Activated gamma-delta T cell (primary cell): ENCODE measurements around the gene MED27.
"Not testable (repeated sequence)": the region's sequence is repeated elsewhere in the genome, so short reads cannot be mapped to it uniquely, and the experiment has no call there.

ENCODE experiments used
- DNase-seq: peaks from one replicate; lab custom pipeline; 2025; lab: John Stamatoyannopoulos, UW

MED27 gene

DNA sequence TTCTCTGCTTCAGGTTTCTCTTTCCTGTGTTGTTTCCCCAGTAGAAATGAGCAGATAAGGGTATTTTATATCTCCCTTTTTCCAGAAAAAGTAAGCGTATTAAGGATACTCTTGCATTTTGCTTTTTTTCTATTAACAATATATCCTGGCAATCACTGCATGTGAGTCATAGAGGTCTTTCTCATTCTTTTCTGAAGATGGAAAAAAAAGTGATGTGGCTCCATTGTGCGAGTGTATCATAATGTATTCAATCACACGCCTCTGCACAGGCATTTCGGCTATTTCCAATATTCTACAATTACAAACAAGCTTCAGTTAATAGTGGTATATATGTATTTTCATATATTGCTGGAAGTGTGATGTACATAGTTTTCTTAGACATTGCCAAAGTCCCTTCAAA is 155.9 kb downstream of the MED27 start:
- no peak for DNase-seq

DNA sequence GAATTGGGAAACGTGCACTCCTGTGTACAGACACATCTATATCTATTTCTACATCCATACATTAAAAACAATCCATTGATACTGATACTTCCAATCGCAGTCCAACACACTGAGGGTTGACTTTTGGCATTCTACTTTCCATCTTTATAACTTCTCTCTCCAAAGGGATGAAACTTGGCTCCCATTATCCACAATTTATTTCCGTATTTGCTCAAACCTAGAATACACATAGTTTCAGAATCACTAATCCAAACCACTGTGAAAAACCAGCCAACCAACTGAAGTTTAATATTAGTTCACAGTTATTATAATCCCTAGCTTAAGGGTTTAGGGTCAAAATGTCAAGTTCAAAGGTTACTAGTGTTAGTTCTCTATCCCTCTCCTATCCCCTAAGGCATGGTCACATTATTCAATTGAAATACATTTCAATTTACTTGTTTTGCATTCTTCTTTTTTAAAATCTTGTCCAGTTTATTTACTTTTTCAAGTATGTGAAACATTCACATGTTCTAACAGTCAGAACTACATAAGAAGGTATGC is 156.5 kb downstream of the MED27 start:
- no peak for DNase-seq

DNA sequence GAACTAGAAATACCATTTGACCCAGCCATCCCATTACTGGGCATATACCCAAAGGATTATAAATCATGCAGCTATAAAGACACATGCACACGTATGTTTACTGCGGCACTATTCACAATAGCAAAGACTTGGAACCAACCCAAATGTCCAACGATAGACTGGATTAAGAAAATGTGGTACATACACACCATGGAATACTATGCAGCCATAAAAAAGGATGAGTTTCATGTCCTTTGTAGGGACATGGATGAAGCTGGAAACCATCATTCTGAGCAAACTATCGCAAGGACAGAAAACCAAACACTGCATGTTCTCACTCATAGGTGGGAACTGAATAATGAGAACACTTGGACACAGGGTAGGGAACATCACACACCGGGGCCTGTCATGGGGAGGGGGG is 158.0 kb downstream of the MED27 start:
- DNase-seq: not testable (repeated sequence)

DNA sequence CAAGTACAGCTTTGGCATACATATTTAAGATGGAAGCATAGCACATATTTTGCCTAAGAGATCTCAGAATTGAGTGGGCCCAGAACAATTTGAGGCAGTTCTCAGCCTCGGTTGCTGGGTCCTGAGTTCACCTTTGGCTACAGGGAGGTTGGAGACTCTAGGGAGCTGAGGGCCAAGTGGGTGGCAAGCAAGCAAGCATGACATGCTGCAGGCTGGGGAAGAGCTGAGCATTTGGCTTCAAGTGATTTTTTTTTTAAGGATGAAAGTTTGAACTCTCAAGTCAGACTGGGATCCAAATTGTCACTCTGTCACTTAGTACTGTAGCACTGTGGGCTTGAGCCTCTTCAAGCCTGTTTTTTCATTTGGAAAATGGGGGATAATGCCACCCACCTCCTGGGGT is 160.5 kb downstream of the MED27 start:
- no peak for DNase-seq

DNA sequence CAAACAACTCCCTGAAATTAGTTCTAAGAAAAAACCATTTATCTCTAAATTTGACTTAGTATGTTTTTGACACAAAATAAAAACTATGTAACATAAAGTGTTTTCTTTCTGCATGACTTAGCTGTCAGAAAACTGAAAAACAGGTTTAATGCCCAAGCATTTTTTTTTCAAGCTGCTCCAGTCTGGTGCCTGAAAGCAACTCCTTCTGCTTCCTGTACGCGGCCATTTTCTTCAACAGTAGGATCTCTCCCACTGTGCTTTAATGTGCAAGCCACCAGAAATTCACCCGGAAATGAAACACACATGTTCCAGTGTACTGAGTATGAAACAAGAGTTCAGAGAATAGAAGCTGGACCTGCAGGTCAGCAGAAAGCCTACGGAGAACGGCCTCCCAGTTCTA is 161.2 kb downstream of the MED27 start:
- DNase-seq: no peak

DNA sequence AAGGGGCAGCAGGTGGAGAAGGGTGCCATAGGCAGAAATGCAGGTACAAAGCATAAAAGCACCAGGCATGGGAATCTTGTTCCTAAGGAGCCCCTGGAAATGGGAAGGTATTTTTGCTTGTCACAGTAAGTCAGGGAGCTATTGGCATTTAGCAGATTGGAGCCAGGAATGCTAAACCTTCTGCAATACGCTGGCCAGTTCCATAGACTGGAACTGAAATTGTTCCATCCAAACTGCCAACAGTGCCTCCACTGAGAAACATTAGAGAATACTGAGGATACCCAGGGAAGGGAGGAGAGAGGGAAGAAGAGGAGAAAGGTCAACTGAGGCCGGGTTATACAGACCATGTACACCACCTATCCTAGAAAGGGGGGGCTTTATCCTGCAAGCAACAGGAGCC is 162.7 kb downstream of the MED27 start:
- DNase-seq: no peak

DNA sequence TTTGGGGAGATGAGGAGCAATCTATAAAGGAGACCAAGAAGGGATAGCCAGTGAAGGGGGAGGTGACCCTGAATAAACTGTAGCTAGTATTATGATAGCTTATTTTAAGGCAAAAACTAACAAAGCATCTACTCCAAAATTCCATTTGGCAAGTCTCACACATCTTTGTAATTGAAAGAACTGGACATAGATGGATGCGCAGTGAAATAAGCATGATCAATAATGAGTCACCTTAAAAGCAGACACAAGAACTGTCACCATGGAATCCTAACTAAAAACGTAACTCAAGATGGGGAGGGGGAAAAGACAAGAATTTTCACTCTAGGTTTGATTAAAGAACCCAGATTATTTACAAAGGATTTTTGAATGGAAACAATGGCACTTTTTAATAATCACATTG is 164.5 kb downstream of the MED27 start:
- no peak for DNase-seq

DNA sequence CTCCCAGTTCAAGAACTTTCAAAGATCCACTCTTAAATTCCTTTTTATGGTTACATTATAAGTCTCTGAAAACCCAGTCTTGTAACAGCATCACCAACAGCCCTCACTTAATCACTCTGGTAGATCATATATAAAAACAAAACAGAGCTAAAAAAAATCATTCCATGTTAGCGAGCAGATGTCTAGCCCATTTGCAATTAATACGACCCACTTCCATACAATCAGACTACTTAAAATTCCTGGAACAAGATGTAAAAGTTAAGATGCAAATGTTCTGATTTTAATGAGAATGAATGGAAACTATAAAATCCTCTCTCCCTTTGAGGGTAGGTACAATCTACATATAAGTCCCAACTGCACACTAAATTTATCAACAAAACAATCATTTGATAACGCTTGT is 167.0 kb downstream of the MED27 start:
- DNase-seq: no peak

DNA sequence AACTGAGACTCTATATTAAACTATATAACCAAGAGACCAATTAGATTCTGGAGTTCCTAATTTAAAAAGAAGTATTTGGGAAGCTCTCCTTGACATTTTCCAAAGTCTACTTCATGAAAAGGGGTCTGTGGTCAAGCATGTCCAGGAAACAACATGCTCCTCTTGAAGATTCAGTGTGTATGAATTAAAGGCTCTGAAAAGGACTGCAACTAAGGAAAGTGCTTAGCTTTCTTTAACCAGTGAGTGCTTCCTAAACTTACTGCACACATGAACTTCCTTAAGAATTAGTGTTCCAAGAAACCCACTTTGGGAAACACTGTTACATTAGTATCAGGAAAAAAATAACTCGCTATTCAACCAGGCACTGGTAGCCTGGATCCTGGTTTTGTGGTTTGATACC is 167.6 kb downstream of the MED27 start:
- no peak for DNase-seq

DNA sequence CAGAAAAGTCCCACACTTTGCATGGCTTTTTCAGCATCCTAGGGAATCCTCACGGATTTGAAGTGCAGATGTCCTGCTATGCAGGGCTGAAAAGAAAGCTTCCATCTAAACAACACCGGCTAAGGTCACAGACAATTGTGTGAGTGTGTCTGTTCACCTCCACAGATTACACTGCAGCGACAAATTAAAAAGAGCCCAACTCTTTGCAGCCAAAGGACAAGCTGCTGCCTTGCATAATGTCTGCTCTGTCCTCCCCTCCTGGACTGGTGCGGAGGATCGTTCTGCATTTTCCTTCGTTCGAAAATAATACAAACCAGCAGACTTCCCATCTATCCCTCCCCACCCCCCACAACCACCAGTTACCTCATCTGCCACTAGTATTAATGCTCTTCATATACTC is 169.1 kb downstream of the MED27 start:
- no peak for DNase-seq

DNA sequence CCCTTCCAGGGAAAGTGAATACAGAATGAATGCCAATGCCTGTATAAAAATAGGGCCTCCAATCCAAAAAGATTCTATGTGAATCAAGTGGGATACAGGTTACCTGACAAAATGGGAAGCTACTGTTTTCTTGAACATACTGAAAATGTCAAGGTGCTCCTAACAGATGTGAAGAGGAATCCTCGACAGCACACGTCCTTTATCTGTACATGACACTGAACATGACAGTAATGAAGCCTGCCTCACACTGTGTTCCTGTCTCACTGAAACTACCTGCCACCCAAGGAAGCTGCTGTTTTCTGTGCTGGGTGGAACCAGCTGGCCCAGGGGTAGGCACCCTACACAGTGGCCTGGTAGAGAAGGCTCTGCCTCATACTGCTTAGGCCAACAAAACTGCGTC is 174.5 kb downstream of the MED27 start:
- DNase-seq: no peak

DNA sequence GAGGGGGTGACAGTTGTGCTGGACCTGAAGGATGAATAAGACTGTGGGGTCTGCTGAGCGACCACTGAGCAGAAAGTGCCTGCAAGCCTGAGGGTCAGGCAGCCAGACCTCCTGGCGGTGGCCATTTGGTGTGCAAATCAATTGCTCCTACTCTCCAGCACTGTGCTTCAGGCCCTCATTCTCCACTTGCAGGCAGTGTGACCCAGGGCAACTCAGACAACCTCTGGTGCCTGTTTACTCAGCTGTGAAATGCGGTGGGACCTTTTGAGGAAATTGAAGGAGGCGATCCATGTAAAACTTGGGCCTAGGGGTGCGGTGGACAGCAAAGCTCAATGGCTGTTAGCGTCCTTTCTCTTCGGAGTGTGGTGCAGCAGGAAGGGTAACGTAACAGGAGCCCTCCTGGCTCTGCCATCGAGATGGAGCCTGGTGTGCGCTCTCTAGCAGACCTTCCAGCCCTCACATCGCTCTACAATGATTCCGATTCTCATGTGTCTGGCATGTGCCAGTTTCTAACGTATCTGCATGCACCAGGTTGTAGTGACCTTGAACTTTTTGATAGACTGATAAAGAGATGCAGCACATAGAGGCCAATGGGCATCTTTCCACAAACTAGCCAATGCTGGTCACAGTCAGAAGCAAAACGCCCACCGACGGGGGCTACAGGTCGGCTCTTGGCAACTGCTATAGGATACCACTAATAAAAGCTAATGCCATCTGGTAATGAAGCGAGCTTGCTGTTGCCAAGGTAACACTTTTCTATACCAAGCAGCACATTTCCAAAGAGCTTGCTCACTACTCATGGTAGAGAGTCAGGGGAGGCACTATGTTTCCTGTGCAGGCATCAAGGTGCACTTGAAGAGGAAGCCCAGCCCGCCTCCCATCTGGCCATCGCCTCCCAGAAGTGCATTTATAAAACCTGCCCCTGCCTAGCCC is 180.1 kb downstream of the MED27 start:
- no peak for DNase-seq

DNA sequence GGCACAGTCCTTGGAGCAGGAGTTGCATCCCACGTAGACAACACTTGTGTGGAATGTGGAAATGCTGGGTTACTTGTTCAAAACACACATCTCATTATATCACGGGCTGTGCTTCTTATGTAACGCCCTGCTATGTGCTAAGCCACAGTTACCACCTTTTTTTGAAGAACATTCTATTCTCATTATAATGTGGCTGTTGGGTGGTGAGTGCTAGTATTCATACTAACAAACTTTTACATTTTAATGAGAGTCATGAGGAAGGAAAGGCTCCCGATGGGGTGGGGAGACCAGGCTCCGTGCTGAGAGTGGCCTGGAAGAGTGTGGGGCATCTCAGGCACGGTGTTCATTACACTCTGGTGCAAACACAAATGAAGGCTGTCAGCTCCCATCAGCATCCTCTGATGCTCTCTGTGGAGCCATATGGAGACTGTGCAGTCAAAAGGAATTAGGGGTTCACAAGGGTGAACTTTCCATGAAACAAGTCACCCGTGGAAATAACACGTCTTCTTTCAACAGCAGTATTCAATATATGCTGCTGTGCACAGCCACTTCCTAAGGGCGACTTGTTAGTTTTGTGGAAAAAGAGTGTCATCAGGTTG is 186.7 kb downstream of the MED27 start:
- DNase-seq: no peak

DNA sequence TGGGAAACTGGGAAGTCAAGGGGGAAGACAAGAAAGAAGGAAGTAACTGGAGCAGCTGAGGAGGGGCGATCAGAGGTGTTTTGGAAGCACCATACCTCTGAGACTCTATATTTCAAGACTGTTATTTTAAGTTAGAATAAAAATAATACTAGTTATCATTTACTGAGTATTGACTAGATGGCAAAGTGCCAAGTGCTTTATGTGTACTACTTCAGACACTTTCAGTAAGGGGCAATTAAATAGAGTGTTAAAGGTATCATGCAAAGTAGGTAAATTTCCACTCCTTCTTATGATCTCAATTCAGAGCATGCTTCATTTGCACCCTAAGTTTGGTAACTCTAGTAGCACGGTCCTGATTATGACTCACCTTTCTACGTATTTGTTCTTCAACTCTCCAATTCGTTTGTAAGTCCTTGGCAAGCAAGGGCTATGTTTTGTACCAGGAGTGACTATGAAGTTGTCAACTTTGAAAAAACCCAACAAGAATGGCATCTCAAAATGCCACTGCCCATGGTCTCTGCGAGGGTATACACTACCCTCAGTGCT is 187.4 kb downstream of the MED27 start:
- no peak for DNase-seq

DNA sequence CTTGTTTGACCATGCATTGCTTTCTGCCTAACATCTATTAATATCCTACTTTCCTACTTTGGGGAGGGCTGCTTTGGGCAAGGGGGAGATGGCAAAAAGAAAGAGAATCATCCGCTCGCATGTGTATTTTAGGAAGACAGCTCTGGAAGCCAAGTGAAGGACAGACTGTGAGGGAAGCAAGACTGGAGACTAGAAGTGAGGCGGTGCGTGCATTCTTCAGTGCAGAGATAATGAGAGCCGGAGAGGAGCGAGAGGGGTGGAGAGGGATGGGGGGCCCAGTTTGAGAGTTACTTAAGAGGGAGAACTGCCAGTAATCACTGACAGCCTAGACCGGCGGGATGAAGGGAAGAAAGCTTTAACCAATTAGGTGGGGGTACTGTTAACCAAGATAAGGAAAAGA is 188.1 kb downstream of the MED27 start:
- DNase-seq: no peak

DNA sequence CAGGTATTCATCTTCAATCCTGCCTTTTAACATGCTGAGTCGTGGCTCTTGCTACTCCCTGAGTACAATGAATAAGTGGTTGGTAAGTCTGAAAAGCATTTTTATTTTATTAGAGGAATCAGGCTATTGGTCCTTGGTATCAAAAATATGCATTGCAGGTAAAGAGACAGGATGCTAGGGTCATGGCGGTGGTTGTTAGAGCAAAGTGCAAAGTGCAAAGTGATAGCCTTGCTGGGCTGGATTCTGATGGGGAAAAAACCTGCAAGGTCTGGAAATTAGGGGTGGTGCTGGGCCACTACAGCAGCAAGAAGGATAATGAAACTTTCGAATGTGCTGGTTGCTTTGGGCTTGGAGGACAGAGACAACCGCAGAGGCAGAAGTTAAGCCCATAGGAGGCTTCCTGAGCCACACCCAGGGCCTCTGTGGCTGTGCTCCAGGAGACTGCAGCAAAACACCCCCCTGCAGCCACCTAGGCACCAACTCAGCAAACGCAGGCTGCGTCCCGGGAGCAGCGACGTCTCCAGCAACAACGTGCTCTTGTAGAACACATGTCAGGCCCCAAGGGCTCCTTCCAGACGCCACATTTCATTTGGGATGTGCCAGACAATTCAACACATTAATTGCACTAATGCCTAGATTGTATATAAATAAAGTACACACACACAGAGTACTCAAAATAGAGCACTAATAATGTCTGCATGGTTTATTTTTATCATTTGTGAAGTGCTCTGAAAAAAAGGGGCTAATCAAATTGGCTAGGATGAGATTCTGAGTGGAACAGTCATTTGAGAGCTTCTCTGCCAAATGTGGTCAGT is 190.0 kb downstream of the MED27 start:
- DNase-seq: no peak

DNA sequence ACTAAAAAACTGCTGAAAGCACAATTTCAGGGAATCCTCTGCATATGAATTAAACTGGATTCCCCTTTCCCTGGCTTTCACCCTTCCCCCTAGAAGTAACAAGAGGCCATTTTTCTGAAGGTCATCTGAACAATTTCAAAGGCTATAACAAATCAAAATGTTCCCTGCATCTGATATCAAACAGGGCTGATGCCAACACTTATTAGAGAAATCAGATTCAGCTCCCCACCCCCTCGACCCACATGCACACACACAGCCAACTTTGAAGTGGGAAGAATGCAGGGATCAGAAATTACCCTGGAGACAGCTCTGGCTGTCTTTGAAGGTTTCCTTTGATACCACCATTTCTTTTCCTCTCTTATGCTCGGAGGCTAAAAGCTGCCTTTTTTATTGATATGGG is 190.7 kb downstream of the MED27 start:
- no peak for DNase-seq

DNA sequence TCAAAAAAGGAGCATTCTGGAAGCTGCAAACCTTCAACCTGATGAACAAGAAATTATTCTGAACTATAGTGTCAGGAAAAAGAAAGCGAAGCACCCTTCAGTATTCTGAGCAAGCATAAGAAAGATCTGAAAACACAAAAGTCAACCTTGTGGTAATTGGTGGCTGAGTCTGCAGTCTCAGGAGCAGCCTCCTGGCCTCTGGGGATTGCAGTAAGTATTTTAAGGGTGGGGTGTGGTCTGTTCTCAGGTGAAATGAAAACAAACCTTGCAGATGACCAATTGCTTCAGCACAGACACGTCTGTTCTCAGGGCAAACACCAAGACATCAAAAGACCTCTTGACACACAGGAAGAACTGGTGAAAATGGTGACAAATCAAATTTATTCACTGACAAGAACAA is 192.0 kb downstream of the MED27 start:
- DNase-seq: no peak

DNA sequence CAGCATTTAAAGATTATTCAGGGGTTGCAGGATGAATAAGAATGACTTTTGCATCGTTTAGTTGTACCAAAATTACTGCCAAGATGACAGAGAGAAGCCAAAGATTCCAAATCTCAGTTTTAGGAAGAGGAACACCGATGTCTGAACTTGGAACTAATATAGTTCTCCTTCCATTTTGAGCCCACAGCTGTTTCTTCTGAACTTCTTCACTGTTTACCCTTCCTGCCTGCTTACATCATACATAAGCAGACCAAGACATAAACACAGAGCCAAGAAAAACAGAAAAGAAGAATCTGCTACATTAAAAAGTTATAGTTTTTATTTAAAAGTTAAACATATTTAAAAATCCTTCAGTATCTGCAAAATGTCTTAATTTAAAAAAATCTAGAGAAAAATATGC is 192.8 kb downstream of the MED27 start:
- DNase-seq: no peak

DNA sequence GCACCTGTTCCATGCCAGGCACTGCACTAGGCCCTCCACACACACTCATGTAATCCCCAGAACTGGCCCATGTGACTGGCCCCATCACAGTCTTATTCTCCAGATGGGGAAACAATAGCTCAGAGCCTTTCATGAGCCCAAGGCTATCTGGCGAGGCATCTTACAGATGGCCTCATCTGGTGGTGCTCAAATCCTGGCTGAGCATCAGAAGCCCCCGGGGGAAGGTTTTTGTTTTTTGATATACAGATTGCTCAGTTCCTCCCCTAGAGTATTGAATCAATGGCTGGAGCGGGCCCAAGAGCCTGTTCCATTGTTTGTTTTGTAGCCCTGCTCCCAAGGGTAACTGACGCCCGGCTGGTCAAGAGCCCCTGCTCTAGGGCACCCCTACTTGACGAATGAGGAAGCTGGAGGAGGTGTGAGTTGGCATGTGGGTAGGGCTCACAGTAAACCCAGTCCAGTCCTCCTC is 194.5 kb downstream of the MED27 start:
- DNase-seq: no peak

DNA sequence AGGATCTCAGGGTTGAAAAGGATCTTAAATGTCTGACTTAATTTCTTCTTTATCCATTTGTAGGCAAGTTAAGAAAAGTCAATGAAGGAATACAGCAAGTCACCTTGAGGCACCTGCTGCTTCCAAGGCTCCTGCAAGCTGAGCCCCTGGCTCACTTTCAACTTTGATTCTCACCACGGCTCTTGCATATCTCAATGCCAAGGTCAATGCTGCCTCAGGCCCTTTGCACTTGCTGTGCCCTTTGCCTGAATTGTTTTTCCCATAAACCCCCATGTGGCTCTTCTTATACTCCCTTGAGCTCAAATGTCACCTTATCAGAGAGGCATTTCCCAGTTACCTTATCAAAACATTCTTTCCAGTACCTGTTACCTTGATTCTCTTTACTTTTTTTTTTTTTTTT is 195.4 kb downstream of the MED27 start:
- no peak for DNase-seq
